ENCODE results near the gene GTF2A1. TPM values are rescaled to one million over a fixed set of nuclear protein-coding genes. Genes with fewer than 3 reads are reported as not detected.

The GTF2A1 gene
- total RNA-seq, 4 donors from 2014 or later, result 10.5 to 48.0 (median 22.5) TPM

- H3K36me3 ChIP-seq, result no peaks in the 10 kb centered on the region
- 6% methylated on average over 10 of the region's 10 CpGs; no CpG with 5 or more reads in 1 of the 2 donors for WGBS, 2 donors (ENCODE audit: low coverage in 1 of 2)
- intact Hi-C loops (cut with DNase I; ENCODE audit: low total_unique reads), result loop anchor here (5.0 kb wide), 1 partner anchor 172 kb away; no protein-coding TSS in a partner anchor
- H3K4me3 ChIP-seq, result peak overlapping the region; percentile 41 to 76 (median 60)
- no peak for TF ChIP-seq POLR2AphosphoS5 (IDR thresholded peaks at IDR 0.05)
- no peak for TF ChIP-seq CTCF (IDR thresholded peaks at IDR 0.05)
- no peak for TF ChIP-seq EP300 (IDR thresholded peaks at IDR 0.05; ENCODE audit: low read depth)
- TF ChIP-seq POLR2A (IDR thresholded peaks at IDR 0.05), result no peak
- peaks cover 4 to 15% (median 6%) of the 10 kb centered on the region in 4 donors for H3K4me1 ChIP-seq
- H3K27me3 ChIP-seq, result no peaks in the 10 kb centered on the region
- H3K27ac ChIP-seq, result peak overlapping the region; percentile 91 to 98 (median 94)
- peak; percentile 70 for DNase-seq
- H3K9me3 ChIP-seq, result no peaks in the 10 kb centered on the region
- in situ Hi-C loops (cut with MboI; ENCODE audit: low pct_ligation_motif_present in 1 of 4, low pct_unique_long_range_greater_than_20kb in 1 of 4, low sequenced_read_pairs in 3 of 4), result loop anchor here (5.0 to 10.0 kb wide), 3 partner anchors 172 to 215 kb away; partner anchors contain the start of gene TSHR (in 1 of the 4)
These were observed 51.1 kb downstream of the GTF2A1 start for GRCh38 chr14:81169711-81170103.

- H3K9me3 ChIP-seq, result no peaks in the 10 kb centered on the region
- no peak for TF ChIP-seq POLR2AphosphoS5 (IDR thresholded peaks at IDR 0.05)
- no peak for TF ChIP-seq POLR2A (IDR thresholded peaks at IDR 0.05)
- TF ChIP-seq EP300 (IDR thresholded peaks at IDR 0.05; ENCODE audit: low read depth), result no peak
- TF ChIP-seq CTCF (IDR thresholded peaks at IDR 0.05), result no peak
- intact Hi-C loops (cut with DNase I; ENCODE audit: low total_unique reads), result no loop called here
- peak overlapping the region in 2 of 4 donors; percentile 60 to 76 for H3K4me3 ChIP-seq
- peaks cover 4 to 15% (median 6%) of the 10 kb centered on the region in 4 donors for H3K4me1 ChIP-seq
- 49 to 64% methylated on average over 4 of the region's 4 CpGs for WGBS, 2 donors (ENCODE audit: low coverage in 1 of 2)
- no peak for DNase-seq
- in situ Hi-C loops (cut with MboI; ENCODE audit: low pct_ligation_motif_present in 1 of 4, low pct_unique_long_range_greater_than_20kb in 1 of 4, low sequenced_read_pairs in 3 of 4), result loop anchor here in 3 of 4 donors (10.0 kb wide), 1 partner anchor 174 kb away; no protein-coding TSS in a partner anchor
- no peaks in the 10 kb centered on the region for H3K36me3 ChIP-seq
- H3K27me3 ChIP-seq, result no peaks in the 10 kb centered on the region
- peak overlapping the region; percentile 91 to 98 (median 94) for H3K27ac ChIP-seq
These were observed 51.5 kb downstream of the GTF2A1 start for GRCh38 chr14:81169267-81169666.

GRCh38 chr14:81166121-81166520 lies 54.6 kb downstream of the GTF2A1 start:
- intact Hi-C loops (cut with DNase I; ENCODE audit: low total_unique reads), result no loop called here
- DNase-seq, result no peak
- Histone ChIP-seq H3K36me3 (no peaks in the 10 kb centered on the region), H3K27me3 (no peaks in the 10 kb centered on the region), H3K4me1 (peaks cover 4 to 14% (median 6%) of the 10 kb centered on the region in 4 donors), H3K27ac (no peak overlapping the region), H3K9me3 (no peaks in the 10 kb centered on the region), H3K4me3 (no peak overlapping the region)
- TF ChIP-seq POLR2A (IDR thresholded peaks at IDR 0.05) (no peak), EP300 (IDR thresholded peaks at IDR 0.05; ENCODE audit: low read depth) (no peak), POLR2AphosphoS5 (IDR thresholded peaks at IDR 0.05) (no peak), CTCF (IDR thresholded peaks at IDR 0.05) (no peak)
- in situ Hi-C loops (cut with MboI; ENCODE audit: low pct_ligation_motif_present in 1 of 4, low pct_unique_long_range_greater_than_20kb in 1 of 4, low sequenced_read_pairs in 3 of 4), result loop anchor here in 3 of 4 donors (10.0 kb wide), 1 partner anchor 171 kb away; no protein-coding TSS in a partner anchor
- WGBS, 2 donors (ENCODE audit: low coverage in 1 of 2), result 83 to 95% methylated on average over 2 of the region's 2 CpGs

- WGBS, 2 donors (ENCODE audit: low coverage in 1 of 2), result 48 to 60% methylated on average over 4 of the region's 4 CpGs
These were observed 55.6 kb downstream of the GTF2A1 start for GRCh38 chr14:81165188-81165587.

More at GRCh38 chr14:81165188-81165587, 55.6 kb downstream of the GTF2A1 start:
- intact Hi-C loops (cut with DNase I; ENCODE audit: low total_unique reads), result no loop called here
- TF ChIP-seq CTCF (IDR thresholded peaks at IDR 0.05), result no peak
- no peak for TF ChIP-seq EP300 (IDR thresholded peaks at IDR 0.05; ENCODE audit: low read depth)
- TF ChIP-seq POLR2AphosphoS5 (IDR thresholded peaks at IDR 0.05), result no peak
- TF ChIP-seq POLR2A (IDR thresholded peaks at IDR 0.05), result no peak
- H3K27me3 ChIP-seq, result no peaks in the 10 kb centered on the region
- in situ Hi-C loops (cut with MboI; ENCODE audit: low pct_ligation_motif_present in 1 of 4, low pct_unique_long_range_greater_than_20kb in 1 of 4, low sequenced_read_pairs in 3 of 4), result loop anchor here in 3 of 4 donors (10.0 kb wide), 1 partner anchor 170 kb away; no protein-coding TSS in a partner anchor
- peaks cover 0 to 9% (median 6%) of the 10 kb centered on the region in 4 donors for H3K4me1 ChIP-seq
- no peaks in the 10 kb centered on the region for H3K36me3 ChIP-seq
- DNase-seq, result no peak
- no peak overlapping the region for H3K27ac ChIP-seq
- H3K4me3 ChIP-seq, result no peak overlapping the region
- no peaks in the 10 kb centered on the region for H3K9me3 ChIP-seq

Measured in transverse colon (tissue), 4 donors.